Aorta (tissue), 5 donors: ENCODE data around the gene AGPAT3. TPM values are rescaled to one million over a fixed set of nuclear protein-coding genes. Genes with fewer than 3 reads are reported as not detected.

Experiments used
- ATAC-seq: fragments of 200-7000 bp; cut with Tn5 transposase; one replicate; pipeline ENCODE4 v1.9.1; 2022; ENCODE audit warnings: moderate library complexity; ENCODE audit not compliant: low FRiP score
- DNase-seq, 2 donors: peaks; one replicate each; pipeline ENCODE4 v3.0.0-alpha.2; 2020
- H3K27ac ChIP-seq, 2 donors: one replicate each; pipeline ENCODE4 v1.5.1; 2013; ENCODE audit warnings: low read length in 2 of 2, mild to moderate bottlenecking in 2 of 2, moderate library complexity in 2 of 2, control low read depth in 1 of 2, inconsistent platforms in 1 of 2, low read depth in 1 of 2
- H3K27me3 ChIP-seq, 2 donors: one replicate each; pipeline ENCODE4 v1.6.1; 2013; ENCODE audit warnings: control low read depth in 1 of 2, low read length in 1 of 2, mild to moderate bottlenecking in 1 of 2, moderate library complexity in 1 of 2; ENCODE audit not compliant: insufficient read depth in 2 of 2, control insufficient read depth in 1 of 2
- H3K36me3 ChIP-seq, 2 donors: one replicate each; pipeline ENCODE4 v1.6.1; 2013; ENCODE audit warnings: control low read depth in 1 of 2, low read length in 1 of 2, mild to moderate bottlenecking in 1 of 2; ENCODE audit not compliant: insufficient read depth in 2 of 2, control insufficient read depth in 1 of 2
- H3K4me1 ChIP-seq, 2 donors: one replicate each; pipeline ENCODE4 v1.6.1; 2013; ENCODE audit warnings: low read length in 2 of 2, control low read depth in 1 of 2, mild to moderate bottlenecking in 1 of 2, moderate library complexity in 1 of 2; ENCODE audit not compliant: insufficient read depth in 2 of 2, control insufficient read depth in 1 of 2
- H3K4me3 ChIP-seq, 2 donors: one replicate each; pipeline ENCODE4 v1.5.1; 2013; ENCODE audit warnings: low read length in 2 of 2, control low read depth in 1 of 2, mild to moderate bottlenecking in 1 of 2
- H3K9me3 ChIP-seq: one replicate; pipeline ENCODE4 v1.6.1; 2013; ENCODE audit warnings: mild to moderate bottlenecking, low read length; ENCODE audit not compliant: control insufficient read depth
- WGBS, 2 donors: extraction: QIAGEN DNeasy Blood & Tissue Kit; methylation state at CpG; one replicate each; pipeline ENCODE4 v1.1.7; 2013; 5-methylcytosine and 5-hydroxymethylcytosine counted together
- intact Hi-C, 2 donors: fragments of 100-400 bp; cut with DNase I; formaldehyde crosslinking; loops; one replicate each; pipeline versions ENCODE4 v1.14.2 to v1.15.0; 2022
- polyA plus RNA-seq, 2 donors: library from polyadenylated mRNA; stranded (reverse); fragments of 200-250 nt; gene quantifications; one replicate each; pipeline ENCODE4 v1.2.3, GENCODE V29; 2013
- total RNA-seq, 2 donors: library from RNA; stranded (reverse); fragmentation: NEBNext Ultra II Directional; extraction: Animal tissue kit (Norgen Biotek cat#: 25700); gene quantifications; one replicate each; pipeline ENCODE4 v1.2.1, GENCODE V29; 2021
- donor health status: healthy with polysubstance abuse.
- donor health status: Bipolar disorder and iron deficiency.
- donor health status: DM: no; HTN: no; CAD: no.
- donor health status: DM: no; HTN: no; CAD: no.
- donor health status: DM: yes; HTN: yes; CAD: no.

The AGPAT3 gene
- total and polyA plus RNA-seq, 4 donors, result 8.3 to 45.5 (median 23.7) TPM

DNA sequence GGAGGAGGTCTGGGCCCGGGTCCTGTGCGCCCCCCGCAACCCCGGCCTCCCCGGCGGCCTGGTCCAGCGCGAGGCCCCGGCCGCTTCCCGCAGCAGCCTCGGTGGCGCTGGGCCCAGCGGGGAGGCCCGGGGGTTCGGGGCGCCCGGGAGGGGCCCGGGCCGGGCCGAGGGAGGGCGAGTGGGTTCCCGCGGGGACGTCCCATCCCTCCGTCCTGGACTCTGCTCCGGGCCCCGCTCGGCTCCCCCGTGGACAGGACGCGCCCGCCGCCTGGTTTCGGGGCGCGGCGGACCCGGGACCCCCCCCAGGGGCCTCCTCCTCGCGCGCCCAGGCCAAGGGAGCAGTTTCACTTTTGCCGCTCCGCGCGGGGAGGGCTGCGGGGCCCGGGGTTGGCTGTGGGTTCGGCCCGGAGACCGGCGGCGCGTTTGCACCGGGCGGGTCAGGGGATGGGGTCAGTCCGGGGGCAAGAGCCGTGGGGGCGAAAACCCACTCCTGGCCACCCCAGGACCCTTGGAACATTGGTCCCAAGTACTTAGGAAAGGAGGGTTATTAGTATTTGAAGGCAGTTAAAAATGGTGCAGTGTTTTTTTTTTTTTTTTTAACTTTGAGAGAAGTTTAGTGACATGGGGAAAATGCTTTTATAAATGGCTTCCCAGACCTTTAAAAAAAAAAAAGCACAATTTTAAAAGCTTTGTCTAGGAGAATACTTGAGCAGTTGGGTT lies 677 bp downstream of the AGPAT3 start:
- Histone ChIP-seq H3K9me3 (no peaks in the 10 kb centered on the region), H3K27ac (no peak overlapping the region), H3K27me3 (no peaks in the 10 kb centered on the region), H3K4me1 (no peaks in the 10 kb centered on the region), H3K36me3 (no peaks in the 10 kb centered on the region), H3K4me3 (peak overlapping the region; percentile 79 to 96)
- intact Hi-C loops, result loop anchor here in 1 of 2 donors (5.0 kb wide), 1 partner anchor 67 kb away; no protein-coding TSS in a partner anchor
- ATAC-seq (peak; percentile 59), DNase-seq (peak; percentile 69 to 88)
- WGBS, 2 donors, result 0% methylated on average over 31 to 59 of the region's 59 CpGs

DNA sequence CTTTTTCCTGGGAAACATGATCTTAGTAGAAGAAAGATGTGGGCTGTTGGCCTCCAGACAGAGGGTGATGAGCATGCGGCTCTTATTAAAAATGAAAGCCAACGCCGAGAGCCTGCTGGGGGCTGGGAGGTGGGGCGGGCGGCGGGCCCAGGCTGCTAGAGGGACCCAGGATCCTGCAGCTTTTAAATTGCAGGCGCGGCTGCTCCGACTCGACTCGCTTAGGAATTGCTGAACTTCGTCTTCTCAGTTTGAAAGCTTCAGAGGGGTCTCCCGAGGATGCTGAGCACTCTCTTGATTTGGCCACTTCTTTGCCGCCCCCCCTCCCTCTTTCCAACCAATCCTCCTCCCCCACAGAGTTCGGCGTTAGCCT lies 1.2 kb downstream of the AGPAT3 start:
- 0 to 2% methylated on average over 16 of the region's 16 CpGs for WGBS, 2 donors
- ATAC-seq (peak; percentile 52), DNase-seq (peak in 1 of 2 donors; percentile 79)
- Histone ChIP-seq H3K4me3 (peak overlapping the region; percentile 79 to 96), H3K4me1 (no peaks in the 10 kb centered on the region), H3K36me3 (no peaks in the 10 kb centered on the region), H3K27ac (no peak overlapping the region), H3K9me3 (no peaks in the 10 kb centered on the region), H3K27me3 (no peaks in the 10 kb centered on the region)
- intact Hi-C loops, result loop anchor here in 1 of 2 donors (5.0 kb wide), 1 partner anchor 66 kb away; no protein-coding TSS in a partner anchor

GRCh38 chr21:43866659-43867331 lies 1.8 kb downstream of the AGPAT3 start:
- intact Hi-C loops, result loop anchor here in 1 of 2 donors (5.0 kb wide), 1 partner anchor 66 kb away; no protein-coding TSS in a partner anchor
- WGBS, 2 donors, result 76 to 77% methylated on average over 24 of the region's 24 CpGs
- Histone ChIP-seq H3K27ac (no peak overlapping the region), H3K4me3 (peak overlapping the region in 1 of 2 donors; percentile 79), H3K36me3 (no peaks in the 10 kb centered on the region), H3K4me1 (no peaks in the 10 kb centered on the region), H3K27me3 (no peaks in the 10 kb centered on the region), H3K9me3 (no peaks in the 10 kb centered on the region)
- ATAC-seq (peak; percentile 31), DNase-seq (peak in 1 of 2 donors; percentile 73)

DNA sequence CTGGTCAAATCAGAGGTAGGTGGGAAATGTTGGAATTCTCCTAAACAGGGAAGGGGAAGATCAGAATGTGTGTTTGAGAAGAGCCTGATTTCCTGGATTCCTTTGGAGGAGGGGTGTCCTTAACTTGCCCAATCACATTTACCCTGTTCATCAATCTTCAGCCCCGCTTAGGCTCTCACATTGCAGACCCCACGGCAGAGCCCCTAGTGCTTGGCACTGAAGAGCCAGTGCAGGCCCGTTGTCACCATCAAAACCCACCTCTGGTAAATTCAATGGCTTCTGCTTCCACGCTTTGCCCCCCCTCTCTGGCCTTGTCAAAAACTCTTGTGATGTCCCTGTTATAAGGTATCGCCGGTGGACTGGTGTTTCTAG lies 2.3 kb downstream of the AGPAT3 start:
- WGBS, 2 donors, result 79 to 80% methylated on average over 6 of the region's 6 CpGs
- no peak for DNase-seq
- Histone ChIP-seq H3K4me1 (no peaks in the 10 kb centered on the region), H3K27me3 (no peaks in the 10 kb centered on the region), H3K4me3 (no peak overlapping the region), H3K27ac (no peak overlapping the region), H3K36me3 (no peaks in the 10 kb centered on the region), H3K9me3 (no peaks in the 10 kb centered on the region)
- no peak for ATAC-seq
- intact Hi-C loops, result loop anchor here in 1 of 2 donors (5.0 kb wide), 1 partner anchor 65 kb away; no protein-coding TSS in a partner anchor

GRCh38 chr21:43867948-43868347 lies 2.9 kb downstream of the AGPAT3 start:
- no peak overlapping the region for H3K27ac ChIP-seq
- no peak for DNase-seq
- H3K27me3 ChIP-seq, result no peaks in the 10 kb centered on the region
- no peaks in the 10 kb centered on the region for H3K36me3 ChIP-seq
- no peaks in the 10 kb centered on the region for H3K4me1 ChIP-seq
- intact Hi-C loops, result loop anchor here in 1 of 2 donors (5.0 kb wide), 1 partner anchor 64 kb away; no protein-coding TSS in a partner anchor
- no peaks in the 10 kb centered on the region for H3K9me3 ChIP-seq
- WGBS, 2 donors, result 84 to 85% methylated on average over 6 of the region's 6 CpGs
- no peak overlapping the region for H3K4me3 ChIP-seq
- ATAC-seq, result no peak

DNA sequence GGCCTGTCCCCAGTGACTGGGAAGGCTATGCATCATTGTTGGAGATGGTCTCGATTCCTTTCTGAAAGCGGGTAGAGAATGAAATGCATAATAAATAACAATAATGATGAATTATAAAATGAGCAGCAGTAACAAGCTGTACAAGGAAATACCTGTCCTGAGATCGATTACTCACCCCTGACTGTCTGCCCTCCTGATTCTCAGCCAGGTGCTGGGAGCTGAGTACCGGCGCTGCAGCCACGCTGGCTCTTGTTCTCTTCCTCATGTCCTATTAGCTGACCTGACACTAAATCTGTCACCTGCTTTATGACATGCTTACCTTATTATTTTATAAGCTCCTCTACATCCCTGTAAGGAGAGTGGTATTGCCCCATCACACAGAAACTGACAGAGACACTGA lies 3.4 kb downstream of the AGPAT3 start:
- Histone ChIP-seq H3K4me1 (no peaks in the 10 kb centered on the region), H3K36me3 (no peaks in the 10 kb centered on the region), H3K4me3 (no peak overlapping the region), H3K27me3 (no peaks in the 10 kb centered on the region), H3K27ac (no peak overlapping the region), H3K9me3 (no peaks in the 10 kb centered on the region)
- intact Hi-C loops, result loop anchor here in 1 of 2 donors (5.0 kb wide), 1 partner anchor 64 kb away; no protein-coding TSS in a partner anchor
- DNase-seq (no peak), ATAC-seq (no peak)
- WGBS, 2 donors, result 92 to 96% methylated on average over 6 of the region's 6 CpGs

DNA sequence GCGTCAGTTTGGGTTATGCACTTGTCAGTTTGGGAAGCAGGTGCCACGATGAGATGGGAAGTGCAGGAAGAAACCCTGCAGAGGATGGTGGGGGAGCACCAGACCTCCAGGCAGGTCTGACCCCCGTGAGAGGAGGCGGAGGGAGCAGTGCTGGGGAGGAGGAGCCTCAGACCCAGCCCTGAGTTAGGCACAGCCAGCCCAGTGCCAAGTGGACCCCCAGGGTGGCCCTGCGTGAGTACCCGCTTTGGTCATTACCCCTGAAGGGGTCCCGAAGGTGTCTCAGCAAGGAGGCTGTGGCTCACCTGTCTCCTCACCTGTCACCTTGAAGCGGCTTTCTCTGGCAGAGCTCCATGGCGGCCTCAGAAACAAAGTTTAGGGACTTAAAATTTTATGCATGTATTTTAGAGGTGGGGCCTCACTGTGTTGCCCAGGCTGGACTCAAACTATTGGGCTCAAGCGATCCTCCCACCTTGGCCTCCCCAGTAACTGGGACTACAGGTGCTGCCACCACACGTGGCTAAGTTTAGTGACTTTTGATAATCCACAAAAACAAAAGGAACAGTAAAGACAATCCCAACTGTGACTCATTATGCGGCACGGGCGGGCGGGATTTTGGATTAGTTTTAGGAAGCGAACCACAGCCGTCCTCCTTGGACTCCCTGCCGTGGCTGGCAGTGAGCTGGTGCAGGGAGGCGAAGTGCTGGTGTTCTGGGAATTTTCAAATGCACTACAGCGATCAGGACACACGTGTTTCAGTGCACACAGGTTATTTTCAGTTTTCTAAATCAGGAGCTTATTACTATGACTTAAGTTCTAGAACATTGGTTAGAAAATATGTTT lies 4.7 kb downstream of the AGPAT3 start:
- intact Hi-C loops, result loop anchor here in 1 of 2 donors (5.0 kb wide), 1 partner anchor 63 kb away; no protein-coding TSS in a partner anchor
- ATAC-seq, result no peak

GRCh38 chr21:43871487-43871886 lies 6.5 kb downstream of the AGPAT3 start:
- peak in 1 of 2 donors; percentile 13 for DNase-seq
- Histone ChIP-seq H3K4me1 (no peaks in the 10 kb centered on the region), H3K9me3 (no peaks in the 10 kb centered on the region), H3K27me3 (no peaks in the 10 kb centered on the region), H3K27ac (no peak overlapping the region), H3K36me3 (no peaks in the 10 kb centered on the region), H3K4me3 (no peak overlapping the region)
- no peak for ATAC-seq
- intact Hi-C loops, result no loop called here
- WGBS, 2 donors, result 96% methylated on average over 4 of the region's 4 CpGs

More for the DNA sequence above, 4.7 kb downstream of the AGPAT3 start:
- Histone ChIP-seq H3K9me3 (no peaks in the 10 kb centered on the region), H3K4me1 (no peaks in the 10 kb centered on the region), H3K27me3 (no peaks in the 10 kb centered on the region), H3K4me3 (no peak overlapping the region), H3K36me3 (no peaks in the 10 kb centered on the region), H3K27ac (no peak overlapping the region)
- WGBS, 2 donors, result 92 to 93% methylated on average over 19 to 21 of the region's 21 CpGs
- DNase-seq, result peak in 1 of 2 donors; percentile 38
